Activated naive CD8-positive, alpha-beta T cell (primary cell): ENCODE data around the gene TXNRD1.
"Not testable (repeated sequence)": the region's sequence is repeated elsewhere in the genome, so short reads cannot be mapped to it uniquely, and the experiment has no call there.

Experiments used
- H3K27ac Mint-ChIP-seq: one replicate; pipeline ENCODE4 v1.8.0; 2021; ENCODE audit warnings: mixed read lengths
- H3K27me3 Mint-ChIP-seq: one replicate; pipeline ENCODE4 v1.8.0; 2021; ENCODE audit warnings: mixed read lengths
- H3K36me3 Mint-ChIP-seq: one replicate; pipeline ENCODE4 v1.8.0; 2021; ENCODE audit warnings: mixed read lengths
- H3K4me1 Mint-ChIP-seq: one replicate; pipeline ENCODE4 v1.8.0; 2021; ENCODE audit warnings: low read depth, mixed read lengths
- H3K4me3 Mint-ChIP-seq: one replicate; pipeline ENCODE4 v1.8.0; 2021; ENCODE audit warnings: mild to moderate bottlenecking, mixed read lengths
- H3K9me3 Mint-ChIP-seq: one replicate; pipeline ENCODE4 v1.8.0; 2021; ENCODE audit warnings: low read depth, mixed read lengths

TXNRD1 gene

DNA sequence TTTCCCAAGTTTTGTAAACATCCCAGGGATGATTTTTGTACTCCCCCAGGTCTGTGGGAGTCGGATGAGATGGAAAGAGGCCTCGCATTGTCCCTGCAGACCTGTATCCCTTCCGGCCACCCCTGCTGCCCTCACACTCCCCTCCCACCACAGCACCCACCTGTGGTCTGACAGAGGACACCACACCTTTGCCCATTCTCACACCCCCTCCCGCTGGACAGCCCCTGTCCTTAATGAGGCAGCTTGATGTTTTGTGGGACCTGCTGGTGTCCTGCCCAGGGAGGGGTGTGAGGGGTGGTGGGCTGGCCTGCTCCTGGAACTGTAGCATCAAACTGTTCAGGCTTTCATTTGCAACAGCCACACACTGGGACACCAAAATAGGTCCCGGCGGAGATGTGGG is 159.2 kb downstream of the TXNRD1 start:
- H3K9me3 Mint-ChIP-seq = no peaks in the 10 kb centered on the region
- no peak overlapping the region for H3K27ac Mint-ChIP-seq
- no peaks in the 10 kb centered on the region for H3K36me3 Mint-ChIP-seq
- H3K27me3 Mint-ChIP-seq = no peaks in the 10 kb centered on the region
- peaks cover 11% of the 10 kb centered on the region for H3K4me1 Mint-ChIP-seq
- H3K4me3 Mint-ChIP-seq = no peak overlapping the region

DNA sequence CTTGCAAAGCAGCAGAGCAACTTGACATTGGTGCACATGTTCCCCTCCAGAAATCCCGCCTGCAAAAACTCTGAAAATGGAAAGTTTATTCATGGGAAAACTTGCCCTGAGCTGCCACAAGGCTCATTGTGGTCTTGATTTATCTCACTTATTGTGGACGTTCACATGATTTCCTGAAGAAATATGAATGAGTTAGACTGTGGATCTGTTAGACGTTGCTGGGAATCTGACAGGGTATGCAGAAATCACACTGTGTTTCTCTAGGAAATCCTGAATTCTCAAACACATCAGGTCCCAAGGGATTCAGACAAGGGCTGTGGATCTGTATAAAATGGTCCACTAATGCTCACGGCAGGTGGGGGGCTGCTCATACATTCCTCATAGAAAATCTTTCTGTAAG is 160.2 kb downstream of the TXNRD1 start:
- Mint-ChIP-seq H3K9me3 (no peaks in the 10 kb centered on the region), H3K27ac (no peak overlapping the region), H3K36me3 (no peaks in the 10 kb centered on the region), H3K4me3 (no peak overlapping the region), H3K4me1 (peaks cover 11% of the 10 kb centered on the region), H3K27me3 (no peaks in the 10 kb centered on the region)

DNA sequence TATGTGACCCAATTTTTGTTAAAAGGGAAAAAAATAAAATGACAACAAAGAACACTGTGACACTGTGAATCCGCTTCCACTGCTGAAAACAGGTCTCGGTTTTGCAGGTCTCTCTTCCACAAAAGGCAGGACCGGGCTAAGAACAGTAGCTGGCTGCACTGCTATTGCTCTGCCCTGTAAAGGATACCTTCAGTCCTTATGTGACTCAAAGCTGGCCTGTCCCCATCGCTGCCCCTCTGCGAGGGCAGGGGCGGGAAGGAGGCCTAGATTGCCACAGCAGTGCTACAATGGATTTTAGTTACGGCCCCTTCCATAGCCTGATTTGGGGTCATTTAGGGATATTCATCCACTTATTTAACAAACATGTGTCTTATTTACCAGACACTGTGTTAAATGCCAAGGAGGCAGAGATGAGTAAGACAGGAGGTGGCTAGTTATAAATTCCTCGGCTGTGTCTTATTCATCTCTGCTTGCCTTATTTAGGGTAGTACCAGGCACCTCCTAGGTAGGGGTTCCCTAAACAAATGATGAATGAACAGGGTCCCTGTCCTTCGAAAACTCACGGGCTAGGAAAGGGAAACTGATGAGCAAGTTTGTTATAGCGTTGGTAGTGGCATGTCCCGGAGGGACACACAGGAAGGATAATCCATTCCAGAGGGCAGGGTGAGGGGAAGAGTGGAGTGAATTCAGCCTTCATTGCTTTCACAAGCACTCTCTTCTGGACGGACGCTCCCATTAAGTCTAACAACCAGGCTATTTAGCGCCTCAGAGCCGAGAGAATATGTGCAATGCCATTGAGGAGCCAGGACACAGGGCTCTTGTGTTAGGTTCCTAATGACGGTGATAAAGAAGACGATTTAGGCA is 161.3 kb downstream of the TXNRD1 start:
- Mint-ChIP-seq H3K9me3 (no peaks in the 10 kb centered on the region), H3K27ac (no peak overlapping the region), H3K27me3 (peaks cover 3% of the 10 kb centered on the region), H3K36me3 (no peaks in the 10 kb centered on the region), H3K4me3 (no peak overlapping the region), H3K4me1 (peaks cover 9% of the 10 kb centered on the region)

DNA sequence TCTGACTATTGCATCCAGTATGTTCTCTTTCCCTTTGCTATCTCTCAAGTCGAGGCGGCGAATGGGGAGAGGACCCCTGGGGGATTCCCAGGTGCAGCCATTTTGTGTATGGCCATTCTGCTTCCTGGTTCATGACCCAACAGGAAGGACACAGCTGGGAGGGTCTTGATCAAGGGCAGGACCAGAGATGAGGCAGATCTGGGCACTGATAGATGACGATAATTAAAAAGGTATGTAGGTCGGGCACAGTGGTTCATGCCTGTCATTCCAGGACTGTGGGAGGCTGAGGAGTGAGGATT is 161.9 kb downstream of the TXNRD1 start:
- no peaks in the 10 kb centered on the region for H3K36me3 Mint-ChIP-seq

DNA sequence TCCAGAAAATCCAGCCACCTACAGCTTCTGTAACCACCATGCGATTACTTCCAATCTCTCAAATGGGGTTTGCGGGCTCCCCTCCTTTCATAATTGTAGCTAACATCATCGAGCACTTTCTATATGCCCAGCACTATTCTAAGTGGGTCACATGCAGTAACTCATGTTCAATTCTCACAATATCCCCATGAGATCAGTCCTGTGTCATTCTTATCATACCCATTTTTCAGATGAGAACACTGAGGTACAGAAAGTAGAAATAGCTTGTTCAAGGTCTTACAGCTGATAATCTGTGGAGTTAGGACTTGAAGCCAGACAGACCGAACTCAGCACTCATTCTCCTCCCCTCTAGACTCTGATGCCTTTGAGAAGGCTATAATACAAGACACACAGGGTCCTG is 162.8 kb downstream of the TXNRD1 start:
- Mint-ChIP-seq H3K9me3 (no peaks in the 10 kb centered on the region), H3K27ac (no peak overlapping the region), H3K27me3 (peaks cover 3% of the 10 kb centered on the region), H3K36me3 (no peaks in the 10 kb centered on the region), H3K4me1 (peaks cover 8% of the 10 kb centered on the region), H3K4me3 (no peak overlapping the region)

More for the DNA sequence above, 161.9 kb downstream of the TXNRD1 start:
- Mint-ChIP-seq H3K9me3 (no peaks in the 10 kb centered on the region), H3K4me1 (peaks cover 9% of the 10 kb centered on the region), H3K4me3 (no peak overlapping the region), H3K27me3 (peaks cover 3% of the 10 kb centered on the region), H3K27ac (no peak overlapping the region)

DNA sequence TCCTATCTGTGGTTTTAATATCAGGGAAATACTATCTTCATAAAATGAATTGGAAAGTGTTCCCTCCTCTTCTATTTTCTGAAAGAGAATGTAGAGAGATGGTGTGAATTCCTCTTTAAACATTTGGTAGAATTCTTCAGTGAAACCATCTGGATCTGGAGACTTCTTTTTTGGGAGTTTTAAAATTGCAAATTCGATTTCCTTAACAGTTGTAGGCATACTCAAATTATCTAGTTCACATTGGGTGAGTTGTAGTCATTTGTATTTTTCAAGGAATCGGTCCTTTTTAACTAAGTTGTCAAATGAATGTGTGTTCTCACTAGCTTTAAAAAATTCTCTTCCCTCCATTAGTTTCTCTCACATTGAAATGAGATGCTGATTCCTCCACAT is 165.8 kb downstream of the TXNRD1 start:
- Mint-ChIP-seq H3K9me3 (no peaks in the 10 kb centered on the region), H3K27me3 (peaks cover 3% of the 10 kb centered on the region), H3K27ac (no peak overlapping the region), H3K4me1 (peaks cover 8% of the 10 kb centered on the region), H3K4me3 (no peak overlapping the region), H3K36me3 (no peaks in the 10 kb centered on the region)

GRCh38 chr12:104381731-104382480 is 166.3 kb downstream of the TXNRD1 start:
- Mint-ChIP-seq H3K27ac (no peak overlapping the region), H3K4me1 (peaks cover 8% of the 10 kb centered on the region), H3K4me3 (no peak overlapping the region), H3K27me3 (peaks cover 3% of the 10 kb centered on the region), H3K9me3 (no peaks in the 10 kb centered on the region), H3K36me3 (no peaks in the 10 kb centered on the region)

DNA sequence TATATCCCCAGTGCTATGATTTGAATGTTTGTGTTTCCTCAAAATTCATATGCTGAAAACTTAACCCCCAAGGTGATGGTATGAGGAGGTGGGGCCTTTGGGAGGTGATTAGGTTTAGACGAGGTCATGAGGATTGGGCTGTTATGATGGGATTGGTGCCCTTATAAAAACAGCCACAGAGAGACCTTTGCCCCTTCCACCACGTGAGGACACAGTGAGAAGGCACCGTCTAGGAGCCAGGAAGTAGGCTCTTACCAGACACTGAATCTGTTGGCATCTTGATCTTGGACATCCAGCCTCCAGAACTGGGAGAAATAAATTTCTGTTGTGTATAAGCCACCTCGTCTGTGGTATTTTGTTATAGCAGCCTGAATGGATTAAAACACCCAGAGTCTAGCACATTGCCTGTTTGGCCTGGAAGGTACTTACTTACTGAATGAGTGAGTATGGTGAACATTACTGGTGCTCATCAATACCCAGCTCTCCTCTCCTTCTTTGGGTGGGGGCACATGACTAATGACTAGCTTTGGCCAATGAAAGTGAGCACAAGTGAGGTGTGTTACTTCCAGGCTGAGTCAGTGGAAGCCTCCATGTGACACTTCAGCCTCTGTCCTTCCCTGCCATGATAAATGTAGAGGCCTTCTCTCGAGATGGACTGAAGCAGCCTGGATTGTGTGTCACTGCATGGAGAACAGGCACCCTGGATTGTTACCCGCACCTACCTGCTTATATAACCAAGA is 168.7 kb downstream of the TXNRD1 start:
- Mint-ChIP-seq H3K4me1 (peaks cover 8% of the 10 kb centered on the region), H3K36me3 (no peaks in the 10 kb centered on the region), H3K4me3 (no peak overlapping the region), H3K9me3 (no peaks in the 10 kb centered on the region), H3K27me3 (peaks cover 3% of the 10 kb centered on the region), H3K27ac (no peak overlapping the region)

DNA sequence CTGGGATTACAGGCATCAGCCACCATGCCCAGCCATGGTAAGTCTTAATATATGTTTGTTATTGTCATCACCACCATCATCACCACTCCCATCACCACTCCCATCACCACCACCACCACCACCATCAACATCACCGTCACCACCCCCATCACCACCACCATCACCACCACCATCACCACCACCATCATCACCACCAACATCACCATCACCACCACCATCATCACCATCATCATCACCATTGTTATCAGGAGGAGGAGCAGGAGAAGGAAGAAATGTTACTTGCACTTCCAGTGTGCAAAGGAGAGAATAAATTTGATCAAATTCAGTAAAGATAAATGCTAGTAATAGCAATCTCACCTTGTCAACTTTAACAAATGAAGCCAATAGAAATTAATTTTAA is 169.9 kb downstream of the TXNRD1 start:
- no peaks in the 10 kb centered on the region for H3K36me3 Mint-ChIP-seq
- H3K27ac Mint-ChIP-seq = no peak overlapping the region
- H3K9me3 Mint-ChIP-seq = no peaks in the 10 kb centered on the region
- H3K27me3 Mint-ChIP-seq = peaks cover 3% of the 10 kb centered on the region
- H3K4me1 Mint-ChIP-seq = peaks cover 8% of the 10 kb centered on the region
- no peak overlapping the region for H3K4me3 Mint-ChIP-seq

GRCh38 chr12:104386461-104386860 is 170.9 kb downstream of the TXNRD1 start:
- peaks cover 3% of the 10 kb centered on the region for H3K27me3 Mint-ChIP-seq

DNA sequence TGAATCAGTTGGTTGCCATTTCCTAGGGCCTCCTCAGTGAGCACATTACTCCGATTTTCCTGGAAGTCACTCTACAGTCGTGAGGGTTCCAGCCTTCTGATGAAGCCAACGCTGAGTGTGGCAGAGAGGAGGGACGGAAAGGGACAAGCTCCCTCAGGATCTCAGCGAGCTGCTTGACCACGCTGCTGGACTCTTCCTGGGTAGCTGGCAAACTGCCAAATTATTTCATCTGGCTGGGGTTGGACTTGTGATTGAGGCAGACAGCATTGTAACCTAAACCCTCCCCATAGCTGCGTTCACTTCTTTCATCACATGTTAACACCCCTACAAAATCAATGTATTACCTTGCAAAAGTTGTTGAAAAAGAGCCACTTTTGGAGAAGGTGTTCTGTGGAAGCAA is 171.6 kb downstream of the TXNRD1 start:
- H3K27ac Mint-ChIP-seq = no peak overlapping the region
- no peaks in the 10 kb centered on the region for H3K9me3 Mint-ChIP-seq
- no peaks in the 10 kb centered on the region for H3K27me3 Mint-ChIP-seq
- H3K4me3 Mint-ChIP-seq = no peak overlapping the region
- H3K4me1 Mint-ChIP-seq = peaks cover 3% of the 10 kb centered on the region
- H3K36me3 Mint-ChIP-seq = no peaks in the 10 kb centered on the region

More at GRCh38 chr12:104386461-104386860, 170.9 kb downstream of the TXNRD1 start:
- Mint-ChIP-seq H3K9me3 (no peaks in the 10 kb centered on the region), H3K27ac (no peak overlapping the region), H3K4me1 (peaks cover 8% of the 10 kb centered on the region), H3K4me3 (no peak overlapping the region), H3K36me3 (no peaks in the 10 kb centered on the region)

GRCh38 chr12:104394086-104394485 is 178.5 kb downstream of the TXNRD1 start:
- H3K27ac Mint-ChIP-seq, H3K27me3 Mint-ChIP-seq, H3K4me3 Mint-ChIP-seq, H3K4me1 Mint-ChIP-seq, H3K9me3 Mint-ChIP-seq, H3K36me3 Mint-ChIP-seq: not testable (repeated sequence)
